Effector memory CD8-positive, alpha-beta T cell (primary cell): ENCODE results near the gene ABLIM2.

Source experiments
- ATAC-seq: fragments of 150-1000 bp; cut with Tn5 transposase; replicated peaks from 2 replicates; pipeline ENCODE4 v1.10.0; 2021; ENCODE audit warnings: mild to moderate bottlenecking, moderate library complexity
- DNase-seq, 3 experiments: peaks; one replicate each; pipeline ENCODE4 v3.0.0; 2021
- H3K27ac Mint-ChIP-seq, 2 donors: one replicate each; pipeline ENCODE4 v1.8.0; 2022; ENCODE audit warnings: mild to moderate bottlenecking in 2 of 2, mixed read lengths in 2 of 2, moderate library complexity in 2 of 2
- H3K27me3 Mint-ChIP-seq, 2 donors: one replicate each; pipeline ENCODE4 v1.8.0; 2022; ENCODE audit warnings: mixed read lengths in 2 of 2
- H3K36me3 Mint-ChIP-seq: one replicate; pipeline ENCODE4 v1.8.0; 2022; ENCODE audit warnings: mild to moderate bottlenecking, moderate library complexity, mixed read lengths; ENCODE audit not compliant: insufficient read depth
- H3K4me1 Mint-ChIP-seq, 2 donors: one replicate each; pipeline ENCODE4 v1.8.0; 2022; ENCODE audit warnings: low read depth in 2 of 2, mixed read lengths in 2 of 2
- H3K4me3 Mint-ChIP-seq, 2 donors: one replicate each; pipeline ENCODE4 v1.8.0; 2022; ENCODE audit warnings: mild to moderate bottlenecking in 2 of 2, mixed read lengths in 2 of 2, moderate library complexity in 2 of 2
- H3K9me3 Mint-ChIP-seq, 2 donors: one replicate each; pipeline ENCODE4 v1.8.0; 2022; ENCODE audit warnings: mixed read lengths in 2 of 2

The ABLIM2 gene

DNA sequence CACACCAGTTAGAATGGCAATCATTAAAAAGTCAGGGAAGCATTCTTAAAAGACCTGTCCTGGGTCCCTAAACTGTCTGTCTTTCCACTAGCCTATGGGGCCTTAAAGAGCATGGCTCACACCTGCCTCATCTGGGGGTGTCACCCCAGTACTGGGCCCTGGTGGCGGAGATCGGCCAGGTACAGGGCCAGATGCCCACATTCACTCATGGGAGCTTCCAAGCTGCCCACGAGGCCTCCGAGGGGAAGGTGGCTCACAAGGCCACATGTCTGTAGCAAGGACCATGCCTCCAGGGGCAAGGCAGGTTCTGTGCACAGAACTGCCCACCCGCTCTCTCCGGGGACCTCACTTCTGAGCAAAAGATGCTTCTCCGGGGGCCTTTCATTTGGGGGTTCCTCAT, 163.5 kb downstream of the ABLIM2 start:
- Mint-ChIP-seq H3K27ac (no peak overlapping the region), H3K4me1 (no peaks in the 10 kb centered on the region), H3K27me3 (no peaks in the 10 kb centered on the region), H3K36me3 (no peaks in the 10 kb centered on the region), H3K9me3 (no peaks in the 10 kb centered on the region), H3K4me3 (no peak overlapping the region)
- DNase-seq: no peak
- no peak for ATAC-seq

DNA sequence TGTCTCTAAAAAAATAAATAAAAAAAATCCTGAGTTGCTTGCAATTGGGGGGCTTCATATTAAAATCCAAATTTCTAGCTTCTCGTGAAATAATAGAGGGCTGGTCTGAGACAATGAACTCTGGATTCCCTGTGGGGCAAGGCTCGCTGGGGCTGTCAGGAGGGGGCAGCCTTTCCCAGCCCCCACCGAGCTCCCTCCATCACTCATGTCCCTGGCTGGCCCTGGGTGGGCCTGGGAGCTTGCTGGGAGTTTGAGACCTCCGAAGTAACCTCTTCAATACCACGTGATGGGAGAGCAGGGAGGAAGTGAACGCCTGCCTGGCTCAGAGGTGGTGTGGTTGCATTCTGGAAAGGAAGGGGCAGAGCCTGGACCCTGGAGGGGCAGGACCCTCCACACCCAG, 164.9 kb downstream of the ABLIM2 start:
- no peak for ATAC-seq
- H3K9me3 Mint-ChIP-seq: no peaks in the 10 kb centered on the region
- H3K27ac Mint-ChIP-seq: no peak overlapping the region
- no peak overlapping the region for H3K4me3 Mint-ChIP-seq
- no peaks in the 10 kb centered on the region for H3K4me1 Mint-ChIP-seq
- H3K27me3 Mint-ChIP-seq: no peaks in the 10 kb centered on the region
- no peak for DNase-seq
- H3K36me3 Mint-ChIP-seq: no peaks in the 10 kb centered on the region

DNA sequence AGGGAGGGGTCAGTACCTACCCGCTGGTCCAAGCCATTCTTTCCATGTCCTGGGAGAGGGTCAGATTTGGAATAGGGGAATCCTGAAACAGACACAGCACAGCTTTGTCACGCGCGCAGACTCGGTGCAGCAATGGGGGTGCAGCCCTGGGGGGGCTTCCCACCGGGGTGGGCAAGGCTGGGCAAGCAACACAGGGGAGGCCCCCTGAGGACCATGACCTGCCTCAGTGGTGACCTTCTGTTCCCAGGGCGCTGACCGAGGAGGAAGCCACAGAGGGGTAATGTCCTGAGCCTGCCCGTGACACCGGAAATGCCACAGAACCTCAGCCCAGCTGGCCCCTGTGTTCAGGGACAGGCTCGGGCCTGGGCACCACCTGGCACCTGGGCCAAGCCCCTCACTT, 165.8 kb downstream of the ABLIM2 start:
- ATAC-seq (no peak), DNase-seq (no peak)
- Mint-ChIP-seq H3K4me3 (no peak overlapping the region), H3K27me3 (no peaks in the 10 kb centered on the region), H3K9me3 (no peaks in the 10 kb centered on the region), H3K36me3 (no peaks in the 10 kb centered on the region), H3K4me1 (no peaks in the 10 kb centered on the region), H3K27ac (no peak overlapping the region)

DNA sequence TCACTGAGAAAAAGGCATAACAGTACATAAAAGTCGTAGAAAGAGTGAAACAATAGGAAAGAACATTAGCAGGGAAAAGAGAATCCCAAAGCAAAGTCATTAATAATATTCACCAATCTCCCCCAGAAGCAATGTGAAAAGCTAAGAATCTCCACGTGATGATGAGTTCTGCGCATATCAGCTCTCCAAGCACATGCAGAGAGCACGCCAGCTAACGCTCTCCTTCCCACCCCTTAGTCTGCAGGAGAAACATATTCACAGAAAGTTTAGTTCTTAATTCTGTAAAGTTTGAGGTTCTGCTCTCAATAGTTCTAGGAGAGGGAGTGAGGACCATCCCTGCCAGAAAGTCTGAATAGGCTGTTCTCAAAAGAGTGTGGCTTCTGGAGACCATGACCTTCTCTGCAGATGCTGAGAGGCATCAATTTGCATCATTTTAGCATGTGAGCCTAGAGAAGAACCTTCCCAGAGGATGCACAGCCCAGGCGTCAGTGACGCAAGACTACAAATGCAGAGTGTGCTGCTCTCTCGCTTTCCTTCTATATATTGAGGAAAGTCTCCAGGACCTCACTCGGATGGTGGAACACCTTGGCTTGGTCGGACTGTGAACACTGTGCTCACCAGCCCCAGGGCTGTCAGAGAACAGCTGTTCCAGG, 167.7 kb downstream of the ABLIM2 start:
- ATAC-seq (no peak), DNase-seq (no peak)
- H3K36me3 Mint-ChIP-seq: no peaks in the 10 kb centered on the region
- H3K4me3 Mint-ChIP-seq: no peak overlapping the region
- no peaks in the 10 kb centered on the region for H3K9me3 Mint-ChIP-seq
- peaks cover 0 to 3% of the 10 kb centered on the region in 2 donors for H3K4me1 Mint-ChIP-seq
- peaks cover 0 to 4% of the 10 kb centered on the region in 2 donors for H3K27me3 Mint-ChIP-seq
- no peak overlapping the region for H3K27ac Mint-ChIP-seq

DNA sequence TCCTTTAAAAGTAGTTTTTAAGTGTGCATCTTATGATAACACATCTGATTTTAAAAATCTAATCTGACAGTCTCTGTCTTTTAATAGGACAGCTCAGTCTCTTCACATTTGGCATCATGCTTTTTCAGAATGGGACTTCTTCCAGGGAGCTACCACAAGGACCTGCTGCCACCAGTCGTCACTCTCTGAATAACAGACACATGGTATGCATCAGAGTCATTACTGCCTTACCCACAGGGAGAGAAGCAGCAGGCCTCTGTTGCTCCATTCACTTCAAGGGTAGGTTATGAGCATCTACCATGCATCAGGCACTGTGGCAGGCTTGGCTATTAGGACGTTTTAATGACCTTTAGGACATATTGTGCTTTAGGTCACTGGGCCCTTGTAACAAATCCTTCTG, 169.0 kb downstream of the ABLIM2 start:
- Mint-ChIP-seq H3K9me3 (no peaks in the 10 kb centered on the region), H3K4me3 (no peak overlapping the region), H3K4me1 (peaks cover 0 to 6% of the 10 kb centered on the region in 2 donors), H3K27me3 (peaks cover 0 to 9% of the 10 kb centered on the region in 2 donors), H3K36me3 (no peaks in the 10 kb centered on the region), H3K27ac (no peak overlapping the region)
- ATAC-seq: no peak
- DNase-seq: no peak

DNA sequence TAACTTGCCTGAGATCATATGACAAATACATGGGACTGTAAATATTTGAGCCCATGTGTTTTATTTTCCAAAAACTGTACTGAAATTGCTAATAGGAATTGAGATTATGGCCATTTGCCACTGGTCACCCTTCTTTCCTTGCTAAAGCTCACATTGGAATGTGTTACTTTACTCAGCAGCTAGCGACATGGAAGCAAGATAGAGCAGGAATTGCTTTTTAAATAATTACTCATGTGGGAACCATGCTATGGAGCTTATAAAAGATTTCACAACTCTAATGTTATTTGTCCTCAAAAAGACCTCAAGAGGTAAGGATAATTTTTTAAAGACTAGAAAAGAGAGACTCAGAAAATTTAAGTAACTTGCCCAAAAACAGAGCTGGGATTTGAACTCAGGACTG, 170.2 kb downstream of the ABLIM2 start:
- H3K4me1 Mint-ChIP-seq: peaks cover 0 to 6% of the 10 kb centered on the region in 2 donors
- no peaks in the 10 kb centered on the region for H3K9me3 Mint-ChIP-seq
- H3K27me3 Mint-ChIP-seq: peaks cover 0 to 9% of the 10 kb centered on the region in 2 donors
- ATAC-seq: no peak
- no peak overlapping the region for H3K27ac Mint-ChIP-seq
- DNase-seq: no peak
- H3K36me3 Mint-ChIP-seq: no peaks in the 10 kb centered on the region
- no peak overlapping the region for H3K4me3 Mint-ChIP-seq

DNA sequence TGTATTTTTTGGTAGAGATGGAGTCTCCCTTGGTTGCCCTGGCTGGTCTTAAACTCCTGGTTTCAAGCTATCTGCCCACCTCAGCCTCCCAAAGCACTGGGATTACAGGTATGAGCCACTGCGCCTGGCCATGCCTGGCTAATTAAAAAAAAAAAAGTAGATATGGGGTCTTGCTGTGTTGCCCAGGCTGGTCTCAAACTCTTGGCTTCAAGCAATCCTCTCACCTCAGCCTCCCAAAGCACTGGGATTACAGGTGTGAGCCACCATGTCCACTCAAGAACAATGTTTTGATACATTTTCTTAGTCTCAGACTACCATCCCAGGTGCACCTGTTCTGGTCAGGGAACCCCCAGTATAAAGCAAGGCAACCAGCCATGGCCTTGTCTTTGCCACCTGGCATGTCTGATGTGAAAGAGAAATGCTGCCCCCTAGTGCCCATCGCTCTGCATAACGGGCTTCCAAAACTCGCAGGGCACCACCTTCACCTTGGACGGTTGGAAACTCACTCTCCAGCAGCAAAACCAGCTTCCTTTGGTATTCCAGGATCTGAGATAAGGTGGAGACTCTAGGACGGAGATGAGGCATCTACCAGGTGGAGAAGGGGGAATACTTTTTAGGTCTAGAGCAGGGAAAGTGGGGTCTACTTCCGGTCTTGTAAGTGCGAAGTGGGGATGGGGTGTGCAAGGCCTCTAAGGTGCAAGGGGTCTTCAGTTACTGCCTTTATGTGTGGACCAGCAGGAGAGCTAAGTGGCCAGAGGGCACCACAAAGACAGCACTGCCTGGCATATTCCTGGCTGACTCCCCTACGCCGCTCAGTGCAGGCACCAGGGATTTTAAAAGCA, 171.2 kb downstream of the ABLIM2 start:
- H3K27me3 Mint-ChIP-seq: peaks cover 0 to 9% of the 10 kb centered on the region in 2 donors
- no peaks in the 10 kb centered on the region for H3K36me3 Mint-ChIP-seq
- H3K4me3 Mint-ChIP-seq: peak overlapping the region in 1 of 2 donors; percentile 33
- peaks cover 0 to 6% of the 10 kb centered on the region in 2 donors for H3K4me1 Mint-ChIP-seq
- no peak overlapping the region for H3K27ac Mint-ChIP-seq
- peak; percentile 90 for ATAC-seq
- H3K9me3 Mint-ChIP-seq: no peaks in the 10 kb centered on the region
- peak; percentile 73 to 80 (median 76) for DNase-seq

DNA sequence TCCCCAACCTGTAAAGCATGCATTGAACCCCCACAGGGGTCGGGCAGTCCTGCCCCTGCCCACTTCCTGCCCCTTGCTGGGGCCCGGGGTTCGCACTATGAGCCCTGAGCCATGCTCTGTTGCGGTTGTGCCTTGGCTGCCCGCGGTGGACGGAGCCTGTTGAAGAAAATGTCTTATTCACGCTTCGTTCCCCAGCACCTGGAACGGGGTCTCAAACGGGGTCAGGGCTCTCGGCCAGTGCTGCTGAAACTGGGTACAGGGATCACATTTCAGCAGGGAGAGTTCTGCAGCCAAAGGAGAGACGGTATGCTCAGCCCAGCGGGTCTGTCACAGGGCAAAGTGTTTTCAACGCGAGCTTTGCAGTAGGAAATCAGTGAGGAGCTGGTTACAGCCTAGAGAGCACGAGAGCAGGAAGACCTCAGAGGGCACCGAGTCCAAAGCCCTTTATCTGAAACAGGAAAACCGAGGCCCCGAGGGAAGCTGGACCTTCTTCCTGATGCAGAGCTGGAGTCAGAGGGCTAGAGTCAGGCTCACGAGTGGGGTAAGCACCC, 172.6 kb downstream of the ABLIM2 start:
- H3K27me3 Mint-ChIP-seq: peaks cover 0 to 9% of the 10 kb centered on the region in 2 donors
- no peaks in the 10 kb centered on the region for H3K9me3 Mint-ChIP-seq
- no peak for DNase-seq
- no peaks in the 10 kb centered on the region for H3K36me3 Mint-ChIP-seq
- peaks cover 0 to 10% of the 10 kb centered on the region in 2 donors for H3K4me1 Mint-ChIP-seq
- H3K27ac Mint-ChIP-seq: no peak overlapping the region
- ATAC-seq: no peak
- peak overlapping the region; percentile 43 to 60 for H3K4me3 Mint-ChIP-seq

DNA sequence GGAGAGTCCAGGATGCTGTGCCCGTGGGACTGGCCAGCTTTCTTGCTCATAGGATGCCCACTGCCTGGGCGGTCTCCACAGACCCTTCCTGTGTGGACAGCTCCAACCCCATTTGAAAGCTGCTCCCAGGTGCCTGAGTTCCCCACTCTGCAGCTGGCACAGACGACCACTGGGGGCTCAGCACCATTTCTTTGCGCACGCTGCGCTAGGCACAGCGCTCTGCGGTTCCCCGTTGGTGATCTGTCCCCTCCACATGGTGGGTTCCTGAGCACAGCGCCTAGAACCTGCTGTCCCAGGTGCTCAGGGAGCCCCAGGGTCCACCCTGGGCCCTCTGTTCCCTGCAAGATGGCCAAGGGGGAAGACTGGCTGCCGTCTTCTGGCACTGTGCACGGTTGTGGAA, 173.5 kb downstream of the ABLIM2 start:
- no peaks in the 10 kb centered on the region for H3K9me3 Mint-ChIP-seq
- H3K4me1 Mint-ChIP-seq: peaks cover 0 to 10% of the 10 kb centered on the region in 2 donors
- H3K27ac Mint-ChIP-seq: no peak overlapping the region
- no peak overlapping the region for H3K4me3 Mint-ChIP-seq
- no peak for DNase-seq
- no peak for ATAC-seq
- peaks cover 0 to 9% of the 10 kb centered on the region in 2 donors for H3K27me3 Mint-ChIP-seq
- H3K36me3 Mint-ChIP-seq: no peaks in the 10 kb centered on the region

DNA sequence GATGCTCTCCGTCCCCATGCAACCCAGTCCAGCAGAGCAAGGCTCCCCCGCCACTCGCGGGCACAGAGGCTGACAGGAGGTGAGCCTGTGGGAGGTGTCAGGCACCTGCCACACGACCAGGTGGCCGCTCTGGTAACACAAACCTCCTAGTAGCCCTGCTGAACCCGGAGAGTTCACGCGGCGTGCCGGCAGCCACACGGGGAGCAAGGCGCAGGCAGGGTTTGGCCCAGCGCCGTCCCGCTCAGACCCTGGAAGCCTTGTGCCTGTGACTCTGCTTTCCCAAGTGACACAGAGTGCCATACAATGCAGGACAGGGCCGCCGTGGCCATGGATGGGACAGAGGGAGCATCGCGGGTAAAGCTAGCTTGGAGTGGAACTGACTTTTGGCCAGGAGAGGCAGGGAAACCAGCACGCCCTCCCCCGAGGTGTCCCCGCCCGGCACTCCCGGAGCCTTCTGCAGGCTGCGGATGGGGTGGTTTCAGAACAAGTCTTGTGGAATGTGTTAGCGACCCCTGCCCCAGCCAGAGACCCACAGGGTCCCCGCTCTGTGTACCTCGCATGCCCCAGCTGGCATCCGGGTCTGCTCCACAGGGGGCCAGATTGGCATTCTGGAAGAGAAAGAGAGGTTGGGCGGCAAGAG, 174.2 kb downstream of the ABLIM2 start:
- Mint-ChIP-seq H3K4me3 (no peak overlapping the region), H3K4me1 (peaks cover 0 to 10% of the 10 kb centered on the region in 2 donors), H3K36me3 (no peaks in the 10 kb centered on the region), H3K9me3 (no peaks in the 10 kb centered on the region), H3K27me3 (peaks cover 0 to 9% of the 10 kb centered on the region in 2 donors), H3K27ac (peak overlapping the region in 1 of 2 donors; percentile 57)
- no peak for ATAC-seq
- DNase-seq: no peak

DNA sequence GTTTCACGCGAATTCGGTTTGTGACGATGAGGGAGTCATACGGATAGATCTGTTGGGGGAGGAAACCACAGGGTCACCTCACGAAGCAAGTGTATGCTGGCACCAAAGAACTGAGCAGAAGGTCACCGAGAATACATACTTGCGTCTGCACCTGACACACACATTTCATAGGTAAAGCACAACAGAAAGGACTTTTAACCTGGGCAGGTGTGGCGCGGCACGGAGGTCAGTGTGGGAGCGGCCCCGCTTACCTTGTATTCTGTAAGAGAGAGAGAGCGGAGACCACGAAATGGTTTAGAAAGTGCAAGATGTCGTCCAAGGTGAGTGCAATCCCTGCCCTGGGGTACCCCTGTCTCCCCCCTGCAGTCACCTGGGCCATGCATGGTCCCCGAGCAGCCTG, 175.3 kb downstream of the ABLIM2 start:
- Mint-ChIP-seq H3K4me1 (peaks cover 0 to 10% of the 10 kb centered on the region in 2 donors), H3K27ac (no peak overlapping the region), H3K9me3 (no peaks in the 10 kb centered on the region), H3K4me3 (no peak overlapping the region), H3K36me3 (no peaks in the 10 kb centered on the region), H3K27me3 (peaks cover 0 to 9% of the 10 kb centered on the region in 2 donors)
- no peak for DNase-seq
- ATAC-seq: no peak

DNA sequence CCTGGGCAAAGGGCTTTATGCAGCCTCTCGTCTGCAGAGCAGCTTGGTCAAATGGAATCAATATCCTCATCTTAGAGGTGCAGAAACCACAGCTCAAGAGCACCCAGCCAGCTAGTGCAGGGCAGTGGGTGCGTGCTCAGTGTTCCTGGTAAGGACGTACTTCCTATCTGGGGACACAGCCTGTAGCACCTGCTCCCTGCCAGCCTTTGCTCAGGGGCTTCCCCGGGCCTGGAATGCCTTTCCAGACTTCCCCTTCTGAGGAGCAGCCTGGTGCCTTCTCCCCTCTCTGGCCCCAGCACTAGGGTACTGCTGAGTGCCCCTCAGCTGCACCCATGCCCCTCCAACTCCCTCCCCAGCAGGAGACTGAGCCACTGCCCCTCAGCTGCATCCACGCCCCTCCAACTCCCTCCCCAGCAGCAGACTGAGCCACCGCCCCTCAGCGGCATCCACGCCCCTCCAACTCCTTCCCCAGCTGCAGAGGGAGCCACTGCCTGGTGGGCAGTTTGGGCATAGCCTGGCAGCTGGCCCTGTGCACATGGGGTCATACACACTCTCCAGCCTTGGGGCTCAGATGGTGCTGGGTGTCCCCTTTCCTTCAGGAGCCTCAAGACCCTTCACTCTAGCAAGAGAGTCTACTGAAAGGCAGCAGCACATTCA, 176.7 kb downstream of the ABLIM2 start:
- no peak for DNase-seq
- H3K4me3 Mint-ChIP-seq: no peak overlapping the region
- peaks cover 0 to 9% of the 10 kb centered on the region in 2 donors for H3K27me3 Mint-ChIP-seq
- no peaks in the 10 kb centered on the region for H3K9me3 Mint-ChIP-seq
- ATAC-seq: no peak
- no peaks in the 10 kb centered on the region for H3K36me3 Mint-ChIP-seq
- no peak overlapping the region for H3K27ac Mint-ChIP-seq
- H3K4me1 Mint-ChIP-seq: peaks cover 0 to 9% of the 10 kb centered on the region in 2 donors

DNA sequence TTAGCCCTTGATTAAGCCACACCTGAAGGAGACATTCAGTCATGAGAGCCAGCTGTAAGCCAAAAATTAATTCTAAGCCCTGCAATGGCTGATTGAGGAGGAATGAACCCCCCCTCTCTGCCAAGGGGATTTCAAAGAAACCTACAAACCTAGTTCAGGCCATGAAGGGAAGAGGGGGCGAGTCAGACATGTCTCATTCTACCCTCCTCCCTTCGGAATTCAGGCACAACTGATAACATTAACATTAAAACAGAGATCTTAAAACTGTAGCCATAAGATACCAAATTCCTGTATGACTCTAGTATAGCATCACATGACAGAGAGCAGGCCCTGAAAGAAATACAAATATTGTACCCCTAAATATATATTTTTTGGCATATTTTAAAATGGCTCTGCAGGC, 178.6 kb downstream of the ABLIM2 start:
- no peak overlapping the region for H3K4me3 Mint-ChIP-seq
- H3K4me1 Mint-ChIP-seq: peaks cover 5 to 9% of the 10 kb centered on the region in 2 donors
- H3K27ac Mint-ChIP-seq: peak overlapping the region in 1 of 2 donors; percentile 28
- no peaks in the 10 kb centered on the region for H3K9me3 Mint-ChIP-seq
- DNase-seq: no peak
- ATAC-seq: no peak
- no peaks in the 10 kb centered on the region for H3K27me3 Mint-ChIP-seq
- no peaks in the 10 kb centered on the region for H3K36me3 Mint-ChIP-seq
